ENCODE data around the gene CHD1L. TPM values are rescaled to one million over a fixed set of nuclear protein-coding genes. Genes with fewer than 3 reads are reported as not detected.

Gene CHD1L
- total and polyA plus RNA-seq, 2 of the 13 experiments (the other 11 are each of a cell fraction or from before 2014, with no cell fraction given) = 74.3 to 111 TPM

GRCh38 chr1:147272042-147272441, 29.6 kb downstream of the CHD1L start:
- CTCF ChIA-PET (ENCODE audit: low intra/inter-chr PET ratio, low total read pairs) = no interaction called here
- no peak overlapping the region for H3K27ac ChIP-seq (ENCODE audit: extremely low read length, insufficient read depth, low read length)

GRCh38 chr1:147273409-147274336, 31.2 kb downstream of the CHD1L start:
- DNase-seq (ENCODE audit: low spot score) (peak; percentile 56), FAIRE-seq (peak; percentile 57), ATAC-seq (peak; percentile 36; the same call in 2 of the 3 replicates)
- Histone ChIP-seq H2AFZ (ENCODE audit: low read length) (no peak overlapping the region), H3K4me3 (replicated peaks in 1 of 3; ENCODE audit: insufficient read depth in 1 of 3, low read depth in 2 of 3, low read length in 3 of 3) (no peak overlapping the region), H3K9me3 (ENCODE audit: low read length) (no peaks in the 10 kb centered on the region), H4K20me1 (ENCODE audit: insufficient read depth, low read length) (no peaks in the 10 kb centered on the region), H3K4me2 (ENCODE audit: low read depth, low read length) (no peak overlapping the region), H3K27ac (ENCODE audit: extremely low read length, insufficient read depth, low read length) (no peak overlapping the region), H3K4me1 (ENCODE audit: insufficient read depth, low read length) (no peaks in the 10 kb centered on the region), H3K36me3 (replicated peaks in 1 of 2; ENCODE audit: control insufficient read depth in 1 of 2, insufficient read depth in 2 of 2, low read length in 2 of 2) (peaks cover 24 to 85% of the 10 kb centered on the region in 2 experiments), H3K79me2 (ENCODE audit: insufficient read depth, low read length) (no peaks in the 10 kb centered on the region), H3K27me3 (ENCODE audit: control insufficient read depth in 1 of 2, insufficient read depth in 2 of 2, low read length in 2 of 2) (no peaks in the 10 kb centered on the region), H3K9ac (ENCODE audit: insufficient read depth, low read depth, low read length) (no peak overlapping the region)
- BruUV-seq (replicated peaks) = no TSS peak
- POLR2A ChIA-PET = interaction anchor here (0.8 kb wide), 1 partner anchor 102 kb away, joined by 3 read pairs; the partner anchor contains the start of gene PRKAB2
- CTCF ChIA-PET (ENCODE audit: low intra/inter-chr PET ratio, low total read pairs) = interaction anchor here (1.9 kb wide), 1 partner anchor 116 kb away, joined by 10 read pairs; no protein-coding TSS in a partner anchor
- in situ Hi-C loops (cut with HindIII; ENCODE audit: extremely low pct_ligation_motif_present, low pct_unique_long_range_greater_than_20kb) (loop anchor here (5.0 kb wide), 1 partner anchor 114 kb away; no protein-coding TSS in a partner anchor), intact Hi-C loops (cut with micrococcal nuclease; ENCODE audit: unreplicated experiment) (no loop called here)
- WGBS (ENCODE audit: low lambda C conversion rate) = 84% methylated on average over 6 of the region's 6 CpGs
- no peak for TF ChIP-seq ZNF296 (CRISPR knock-in tag; conservative IDR thresholded peaks at IDR 0.05)
- peak; percentile 54 for TF ChIP-seq CTCF (CRISPR knock-in tag; IDR thresholded peaks at IDR 0.05)
- TF ChIP-seq RAD51 (IDR thresholded peaks at IDR 0.05; ENCODE audit: borderline replicate concordance) = no peak
- no peak for TF ChIP-seq CERS6 (CRISPR knock-in tag; IDR thresholded peaks at IDR 0.05)

More at GRCh38 chr1:147272042-147272441, 29.6 kb downstream of the CHD1L start:
- POLR2A ChIA-PET = no interaction called here
- H3K36me3 ChIP-seq (replicated peaks in 1 of 2; ENCODE audit: control insufficient read depth in 1 of 2, insufficient read depth in 2 of 2, low read length in 2 of 2) = peaks cover 26 to 88% of the 10 kb centered on the region in 2 experiments
- H4K20me1 ChIP-seq (ENCODE audit: insufficient read depth, low read length) = no peaks in the 10 kb centered on the region
- TF ChIP-seq BRCA1 (CRISPR knock-in tag; IDR thresholded peaks at IDR 0.05) (no peak), ZNF251 (CRISPR knock-in tag; IDR thresholded peaks at IDR 0.05) (no peak), RBM39 (IDR thresholded peaks at IDR 0.05; ENCODE audit: low read depth, low read length, poor library complexity, severe bottlenecking) (no peak), HOXA7 (CRISPR knock-in tag; IDR thresholded peaks at IDR 0.05) (no peak), MXD1 (CRISPR knock-in tag; IDR thresholded peaks at IDR 0.05) (no peak), SIN3A (IDR thresholded peaks at IDR 0.05; ENCODE audit: borderline replicate concordance, low read depth, low read length) (no peak), ZMAT3 (CRISPR knock-in tag; conservative IDR thresholded peaks at IDR 0.05) (no peak), BCL6 (CRISPR knock-in tag; IDR thresholded peaks at IDR 0.05) (no peak), ERF (CRISPR knock-in tag; IDR thresholded peaks at IDR 0.05) (no peak), RFX5 (IDR thresholded peaks at IDR 0.05; ENCODE audit: low read depth, low read length) (no peak), POLR2AphosphoS2 (IDR thresholded peaks at IDR 0.05; ENCODE audit: low read depth, low read length) (no peak)
- H3K4me3 ChIP-seq (replicated peaks in 1 of 3; ENCODE audit: insufficient read depth in 1 of 3, low read depth in 2 of 3, low read length in 3 of 3) = no peak overlapping the region
- H2AFZ ChIP-seq (ENCODE audit: low read length) = no peak overlapping the region
- no peaks in the 10 kb centered on the region for H3K79me2 ChIP-seq (ENCODE audit: insufficient read depth, low read length)
- DNase-seq (ENCODE audit: low spot score) (no peak), FAIRE-seq (no peak), ATAC-seq (no peak)
- no peaks in the 10 kb centered on the region for H3K9me3 ChIP-seq (ENCODE audit: low read length)
- in situ Hi-C loops (cut with HindIII; ENCODE audit: extremely low pct_ligation_motif_present, low pct_unique_long_range_greater_than_20kb) = loop anchor here (5.0 kb wide), 1 partner anchor 115 kb away; no protein-coding TSS in a partner anchor
- intact Hi-C loops (cut with micrococcal nuclease; ENCODE audit: unreplicated experiment) = no loop called here
- H3K27me3 ChIP-seq (ENCODE audit: control insufficient read depth in 1 of 2, insufficient read depth in 2 of 2, low read length in 2 of 2) = no peaks in the 10 kb centered on the region
- no peak overlapping the region for H3K9ac ChIP-seq (ENCODE audit: insufficient read depth, low read depth, low read length)
- 81% methylated on average over 3 of the region's 3 CpGs for WGBS (ENCODE audit: low lambda C conversion rate)
- no peak overlapping the region for H3K4me2 ChIP-seq (ENCODE audit: low read depth, low read length)
- no peaks in the 10 kb centered on the region for H3K4me1 ChIP-seq (ENCODE audit: insufficient read depth, low read length)
- BruUV-seq (replicated peaks) = no TSS peak
